GM10266 (cell line): ENCODE measurements around the gene SLF2.

ENCODE experiments used
- DNase-seq: peaks from one replicate; pipeline ENCODE4 v3.0.0; 2012; ENCODE audit errors: extremely low spot score
- TF ChIP-seq, protein P1 (sequence below): IDR thresholded peaks from 2 replicates; pipeline ENCODE4 v1.5.1; 2012; ENCODE audit warnings: mild to moderate bottlenecking, low read depth; ENCODE audit not compliant: control insufficient read depth, insufficient read depth; ENCODE audit errors: missing control alignments

Gene SLF2

DNA sequence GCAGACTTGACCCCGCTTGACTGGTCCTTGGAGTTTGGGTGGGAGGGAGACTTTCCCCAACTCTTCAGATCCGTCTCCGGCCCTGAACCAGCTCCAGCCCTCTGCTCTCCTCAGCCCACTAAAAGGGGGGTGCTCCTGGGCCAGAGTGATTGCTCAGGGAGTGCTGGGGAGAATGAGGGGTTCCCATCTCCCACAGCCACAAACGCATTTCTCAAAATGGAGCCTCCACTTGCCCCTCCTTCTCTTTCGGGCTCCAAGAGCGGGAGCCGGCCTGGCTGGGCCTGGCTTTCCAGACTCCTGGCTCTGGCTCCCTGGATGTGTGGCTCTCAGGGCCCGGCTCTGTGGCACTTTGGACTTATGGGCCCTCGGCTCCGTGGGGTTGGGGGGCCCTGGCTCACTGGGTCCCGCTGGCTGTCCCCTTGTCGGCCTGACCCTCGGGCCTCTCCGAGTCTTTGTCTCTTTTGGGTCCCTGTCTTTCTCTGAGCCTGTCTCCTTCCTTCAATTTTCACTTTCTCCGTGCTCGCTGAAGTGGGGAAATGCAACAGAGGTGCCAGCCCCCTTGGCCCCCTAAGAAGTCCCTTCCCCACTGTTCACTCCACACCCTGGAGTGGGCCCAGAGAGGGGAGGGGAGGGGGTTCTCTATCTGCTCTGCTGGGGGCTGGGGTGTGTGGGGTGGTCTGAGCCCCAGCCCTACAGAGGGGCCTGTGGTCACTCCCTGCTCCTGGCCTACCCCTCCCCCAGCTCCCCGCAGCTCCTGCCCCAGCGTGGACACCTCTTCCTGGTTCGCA, 87.6 kb downstream of the SLF2 start:
- no peak for DNase-seq
- TF ChIP-seq, protein P1, sequence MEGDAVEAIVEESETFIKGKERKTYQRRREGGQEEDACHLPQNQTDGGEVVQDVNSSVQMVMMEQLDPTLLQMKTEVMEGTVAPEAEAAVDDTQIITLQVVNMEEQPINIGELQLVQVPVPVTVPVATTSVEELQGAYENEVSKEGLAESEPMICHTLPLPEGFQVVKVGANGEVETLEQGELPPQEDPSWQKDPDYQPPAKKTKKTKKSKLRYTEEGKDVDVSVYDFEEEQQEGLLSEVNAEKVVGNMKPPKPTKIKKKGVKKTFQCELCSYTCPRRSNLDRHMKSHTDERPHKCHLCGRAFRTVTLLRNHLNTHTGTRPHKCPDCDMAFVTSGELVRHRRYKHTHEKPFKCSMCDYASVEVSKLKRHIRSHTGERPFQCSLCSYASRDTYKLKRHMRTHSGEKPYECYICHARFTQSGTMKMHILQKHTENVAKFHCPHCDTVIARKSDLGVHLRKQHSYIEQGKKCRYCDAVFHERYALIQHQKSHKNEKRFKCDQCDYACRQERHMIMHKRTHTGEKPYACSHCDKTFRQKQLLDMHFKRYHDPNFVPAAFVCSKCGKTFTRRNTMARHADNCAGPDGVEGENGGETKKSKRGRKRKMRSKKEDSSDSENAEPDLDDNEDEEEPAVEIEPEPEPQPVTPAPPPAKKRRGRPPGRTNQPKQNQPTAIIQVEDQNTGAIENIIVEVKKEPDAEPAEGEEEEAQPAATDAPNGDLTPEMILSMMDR = no peak

DNA sequence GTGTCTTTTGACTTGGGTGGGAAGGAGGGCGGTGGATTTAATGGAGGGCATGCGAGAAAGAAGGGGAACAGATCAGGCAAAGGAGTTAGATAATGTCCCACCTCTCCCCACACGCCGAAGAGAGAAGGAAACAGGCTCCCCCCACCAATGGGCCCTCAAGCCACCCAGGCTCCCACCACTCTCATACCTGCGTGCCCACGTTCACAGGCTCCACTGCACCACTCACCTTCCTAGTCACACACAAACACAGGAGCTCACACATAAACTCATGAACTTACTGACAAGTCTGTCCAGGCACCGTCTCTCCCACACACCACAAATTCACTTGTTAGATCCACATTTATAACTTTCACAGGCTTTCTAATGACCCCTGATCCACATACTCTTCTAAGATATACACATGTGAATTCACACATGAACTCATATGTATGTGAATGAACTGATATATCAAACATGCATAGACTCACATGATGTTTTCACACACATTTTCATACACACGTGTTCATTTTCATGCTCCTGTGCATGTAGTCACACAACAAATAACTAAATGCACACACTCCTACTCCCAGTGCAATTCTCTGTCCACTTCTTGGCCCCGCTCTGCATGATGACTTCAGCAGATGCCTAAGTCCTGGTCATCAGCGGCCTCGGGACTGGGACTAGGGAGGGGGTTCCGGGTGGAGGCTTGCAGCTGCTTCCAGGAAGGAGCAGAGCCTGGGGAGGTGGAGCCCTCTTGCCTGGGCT, 88.3 kb downstream of the SLF2 start:
- no peak for DNase-seq
- TF ChIP-seq, protein P1 = no peak

DNA sequence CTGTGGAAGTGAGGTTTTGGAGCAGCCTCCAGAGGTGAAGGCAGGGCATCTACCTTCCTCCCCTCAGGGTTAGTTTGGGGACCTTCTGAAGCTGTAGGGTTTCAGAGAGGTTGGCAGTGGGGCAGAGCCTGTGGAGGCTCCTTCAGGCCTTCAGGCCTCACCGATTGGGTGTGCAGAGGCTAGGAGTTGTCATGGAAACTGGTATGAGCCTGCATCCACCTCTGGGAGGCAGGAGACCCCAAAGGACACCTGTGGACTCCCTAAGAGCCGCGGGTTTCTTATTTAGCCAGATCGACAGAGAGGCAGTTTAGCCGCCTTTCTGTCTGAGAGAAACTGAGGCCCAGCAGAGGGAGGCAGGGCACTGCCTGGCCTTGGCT, 88.9 kb downstream of the SLF2 start:
- no peak for DNase-seq
- TF ChIP-seq, protein P1 = no peak

DNA sequence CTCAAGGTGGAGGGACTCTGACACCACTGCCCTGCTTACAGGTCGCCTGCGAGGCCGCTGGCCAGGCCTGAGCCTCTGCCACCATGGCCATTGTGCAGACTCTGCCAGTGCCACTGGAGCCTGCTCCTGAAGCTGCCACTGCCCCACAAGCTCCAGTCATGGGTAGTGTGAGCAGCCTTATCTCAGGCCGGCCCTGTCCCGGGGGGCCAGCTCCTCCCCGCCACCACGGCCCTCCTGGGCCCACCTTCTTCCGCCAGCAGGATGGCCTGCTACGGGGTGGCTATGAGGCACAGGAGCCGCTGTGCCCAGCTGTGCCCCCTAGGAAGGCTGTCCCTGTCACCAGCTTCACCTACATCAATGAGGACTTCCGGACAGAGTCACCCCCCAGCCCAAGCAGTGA, 89.7 kb downstream of the SLF2 start:
- no peak for DNase-seq
- TF ChIP-seq, protein P1 = no peak

DNA sequence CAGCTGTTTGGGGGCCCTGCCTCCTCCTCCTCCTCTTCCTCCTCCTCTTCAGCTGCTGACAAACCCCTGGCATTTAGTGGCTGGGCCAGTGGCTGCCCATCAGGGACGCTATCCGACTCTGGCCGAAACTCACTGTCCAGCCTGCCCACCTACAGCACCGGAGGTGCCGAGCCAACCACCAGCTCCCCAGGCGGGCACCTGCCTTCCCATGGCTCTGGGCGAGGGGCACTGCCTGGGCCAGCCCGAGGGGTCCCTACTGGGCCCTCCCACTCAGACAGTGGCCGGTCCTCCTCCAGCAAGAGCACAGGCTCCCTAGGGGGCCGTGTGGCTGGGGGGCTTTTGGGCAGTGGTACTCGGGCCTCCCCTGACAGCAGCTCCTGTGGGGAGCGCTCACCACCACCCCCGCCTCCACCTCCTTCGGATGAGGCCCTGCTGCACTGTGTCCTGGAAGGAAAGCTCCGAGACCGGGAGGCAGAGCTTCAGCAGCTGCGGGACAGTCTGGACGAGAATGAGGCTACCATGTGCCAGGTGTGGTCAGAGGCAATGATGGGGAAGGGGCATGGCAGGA, 91.0 kb downstream of the SLF2 start:
- no peak for DNase-seq
- TF ChIP-seq, protein P1 = no peak

DNA sequence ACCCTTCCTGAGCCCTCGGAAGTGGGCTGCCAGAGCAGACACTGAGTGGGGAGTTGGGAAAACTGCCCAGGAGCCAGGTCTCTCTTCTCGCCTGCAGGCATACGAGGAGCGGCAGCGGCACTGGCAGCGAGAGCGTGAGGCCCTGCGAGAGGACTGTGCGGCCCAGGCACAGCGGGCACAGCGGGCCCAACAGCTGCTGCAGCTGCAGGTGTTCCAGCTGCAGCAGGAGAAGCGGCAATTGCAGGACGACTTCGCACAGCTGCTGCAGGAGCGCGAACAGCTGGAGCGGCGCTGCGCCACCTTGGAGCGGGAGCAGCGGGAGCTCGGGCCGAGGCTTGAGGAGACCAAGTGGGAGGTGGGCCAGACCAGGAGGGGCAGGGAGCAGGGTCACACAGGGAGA, 92.6 kb downstream of the SLF2 start:
- DNase-seq = no peak
- TF ChIP-seq, protein P1 = no peak
